HG03457 (cell line): Measurements from ENCODE around the gene CLIC5.
"Not testable (repeated sequence)": the region's sequence is repeated elsewhere in the genome, so short reads cannot be mapped to it uniquely, and the experiment has no call there.

ENCODE experiments used
- ATAC-seq: cut with Tn5 transposase; IDR thresholded peaks from one replicate; pipeline ENCODE4 v1.9.1; 2021; ENCODE audit warnings: moderate number of reproducible peaks; ENCODE audit not compliant: unreplicated experiment

CLIC5 gene

DNA sequence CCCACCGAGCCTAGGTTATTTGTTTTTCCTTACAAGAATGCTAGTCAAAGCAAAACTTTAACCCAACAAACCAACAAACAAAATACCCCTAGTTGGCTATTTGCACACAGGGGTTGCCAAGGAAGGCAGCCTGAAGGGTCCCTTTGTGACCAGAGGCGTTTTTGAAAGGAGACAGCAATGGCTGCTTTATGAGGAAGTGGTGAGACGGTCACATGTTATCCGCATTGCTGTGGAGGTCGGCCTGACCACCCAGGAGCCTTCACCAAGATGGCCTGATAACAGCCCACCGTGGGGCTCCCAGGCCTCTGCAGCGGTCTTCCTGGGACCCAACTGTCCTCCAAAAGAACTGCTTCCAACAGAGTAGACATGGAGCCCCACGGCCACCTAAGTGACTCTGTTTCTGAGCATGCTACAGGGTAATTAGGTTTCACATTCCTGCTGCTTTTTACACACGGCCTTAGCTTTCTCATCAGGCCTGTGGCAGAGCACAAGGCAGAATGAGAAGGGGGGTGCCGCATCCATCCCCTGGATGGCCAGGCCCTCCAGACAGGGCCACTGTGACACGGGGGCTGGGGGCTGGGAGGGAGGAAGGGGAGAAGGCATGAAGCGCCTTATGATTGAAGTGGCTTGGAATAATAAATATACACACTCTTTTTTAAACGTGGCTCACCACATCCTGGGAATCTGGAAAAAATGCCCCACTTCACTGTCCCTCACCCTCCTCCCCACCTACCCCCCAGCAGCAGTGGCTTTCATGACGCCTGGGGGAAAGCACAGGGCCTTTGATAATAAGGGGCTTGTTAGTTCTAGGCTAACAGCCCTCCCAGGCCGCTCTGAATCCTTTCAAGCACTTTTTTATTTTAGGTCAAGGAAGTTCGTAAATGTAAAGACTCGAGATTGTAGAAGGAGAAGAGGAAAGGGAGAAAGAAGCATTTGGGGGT is 86.0 kb downstream of the CLIC5 start:
- no peak for ATAC-seq

DNA sequence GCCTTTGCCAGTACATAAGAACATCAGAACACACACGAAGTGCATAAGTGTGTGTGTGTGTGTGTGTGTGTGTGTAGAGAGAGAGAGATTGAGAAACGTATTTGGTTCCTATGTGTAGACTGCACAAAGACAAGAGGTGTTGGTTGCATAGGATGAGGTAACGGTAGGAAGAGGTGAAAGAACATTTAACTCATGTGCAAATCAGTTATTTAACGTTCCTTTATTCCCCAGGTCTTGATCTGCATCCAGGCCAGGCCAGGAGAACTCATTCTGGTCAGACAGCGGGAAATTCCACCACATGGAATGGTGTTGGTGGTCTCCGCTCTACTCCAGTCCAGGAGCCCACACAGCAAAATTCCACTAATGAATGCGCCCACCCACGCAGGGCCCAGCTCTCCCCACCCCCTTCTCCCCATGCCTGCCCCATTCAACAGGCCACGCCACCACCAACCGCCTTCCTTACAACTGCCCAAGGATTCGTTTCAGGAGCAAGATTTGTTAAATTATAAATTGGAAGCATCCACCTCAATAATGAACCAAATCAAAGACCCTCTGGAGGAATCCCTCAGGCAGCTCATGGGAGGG is 86.8 kb downstream of the CLIC5 start:
- ATAC-seq, result no peak

DNA sequence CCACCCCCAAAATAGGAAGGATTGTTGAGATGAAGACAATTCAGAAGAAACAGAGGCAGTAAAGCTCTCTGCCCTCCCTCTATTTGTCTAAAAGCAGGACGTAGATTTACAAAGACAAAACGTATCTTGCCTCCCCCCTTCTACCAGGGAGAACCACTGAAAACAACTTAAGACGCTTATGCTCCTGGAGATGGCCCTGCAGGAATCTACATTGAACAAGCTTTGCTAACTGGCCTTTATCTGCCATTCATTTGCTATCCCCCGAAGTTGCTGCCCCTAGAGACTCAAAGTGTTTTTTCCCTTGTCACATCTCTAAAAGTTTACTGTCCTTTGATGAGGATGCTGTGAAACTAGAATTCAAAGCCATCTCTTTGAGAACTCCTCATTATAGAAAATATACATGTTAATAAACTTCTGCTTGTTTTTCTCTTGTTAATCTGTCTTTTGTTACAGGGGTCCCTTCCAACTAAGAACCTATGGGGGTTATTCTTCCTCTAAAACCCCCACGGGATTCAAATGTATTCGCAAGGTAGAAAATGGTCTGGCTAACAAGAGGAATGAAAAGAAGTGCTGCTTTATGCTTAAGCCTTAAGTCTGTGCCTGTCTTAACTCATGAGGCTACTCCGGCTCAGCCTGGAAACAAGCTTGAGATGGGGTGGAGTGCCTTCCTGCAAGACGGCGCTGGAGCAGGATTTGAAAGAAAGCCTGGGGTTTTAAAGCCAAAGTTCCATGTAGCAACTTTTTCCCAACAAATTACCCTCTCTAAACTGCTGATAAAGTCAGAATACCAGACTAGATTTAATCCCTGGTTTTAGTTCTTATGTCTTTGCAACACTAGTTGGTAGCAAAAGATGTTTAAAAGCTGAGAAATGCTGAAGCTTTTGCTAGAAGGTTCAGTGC is 88.0 kb downstream of the CLIC5 start:
- ATAC-seq, result no peak

DNA sequence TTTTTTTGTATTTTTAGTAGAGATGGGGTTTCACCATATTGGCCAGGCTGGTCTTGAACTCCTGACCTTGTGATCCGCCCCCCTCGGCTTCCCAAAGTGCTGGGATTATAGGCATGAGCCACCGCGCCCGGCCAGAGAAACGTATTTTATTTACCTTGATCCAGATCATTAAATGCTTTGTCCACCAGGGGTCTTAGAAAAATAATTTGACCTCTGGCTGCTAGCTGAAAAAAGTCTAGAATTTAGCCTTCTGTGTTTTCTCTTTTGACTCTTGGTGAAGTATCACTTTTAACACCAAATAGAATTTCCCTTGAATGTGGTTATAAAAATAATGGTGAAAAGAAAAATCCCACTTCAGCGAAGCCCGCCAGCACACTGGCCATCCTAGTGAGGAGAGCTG is 89.2 kb downstream of the CLIC5 start:
- ATAC-seq, result not testable (repeated sequence)

DNA sequence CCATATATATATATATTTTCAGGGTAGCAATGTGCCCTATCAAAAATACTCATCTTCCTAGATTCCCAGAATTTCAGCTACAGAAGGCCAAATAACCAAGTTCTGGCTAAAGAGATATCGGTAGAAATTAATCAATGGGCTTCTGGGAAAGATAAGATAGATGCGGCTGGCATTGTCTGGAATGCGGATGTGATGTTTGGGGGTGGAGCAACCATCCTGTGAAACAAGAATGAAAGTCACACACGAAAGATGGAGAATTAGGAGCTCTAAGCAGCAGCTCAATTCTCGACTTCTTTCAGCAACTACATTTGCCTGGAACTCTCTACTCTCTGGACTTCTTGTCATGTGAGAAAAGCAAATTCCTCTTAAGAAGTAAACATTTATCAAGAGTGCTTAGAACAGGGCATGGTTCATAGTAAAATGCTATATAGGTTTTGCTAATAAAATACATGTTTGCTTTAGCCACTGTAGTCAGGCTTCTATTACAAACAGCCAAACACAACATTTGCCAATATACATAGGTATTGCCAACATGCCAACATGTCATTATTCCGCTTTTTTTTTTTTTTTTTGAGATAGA is 90.8 kb downstream of the CLIC5 start:
- ATAC-seq, result no peak

DNA sequence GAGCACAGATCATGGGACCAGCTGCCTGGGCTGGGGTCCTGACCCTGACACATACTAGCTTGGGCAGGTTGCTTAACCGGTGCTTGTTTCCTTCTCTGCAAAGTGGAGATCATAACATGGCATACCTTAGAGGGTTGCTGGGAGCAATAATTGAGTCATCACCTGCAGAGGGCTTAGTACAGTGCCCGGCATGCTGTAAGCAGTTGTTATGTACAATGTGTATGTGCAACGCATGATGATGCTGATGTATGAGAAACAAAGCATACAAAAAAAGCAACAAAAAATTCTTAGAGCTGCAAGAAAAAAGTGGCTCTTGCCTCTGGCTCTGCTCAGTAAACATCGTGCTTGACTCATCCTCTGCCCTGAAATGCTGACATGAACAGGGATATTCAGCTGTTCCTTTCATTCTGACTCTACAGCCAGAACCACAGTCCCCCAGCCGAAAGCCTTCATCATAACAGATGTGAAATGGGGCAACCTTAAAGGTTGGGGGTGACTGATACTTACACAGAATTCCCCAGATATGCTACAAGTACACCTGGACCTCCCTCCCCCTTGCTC is 91.7 kb downstream of the CLIC5 start:
- no peak for ATAC-seq

DNA sequence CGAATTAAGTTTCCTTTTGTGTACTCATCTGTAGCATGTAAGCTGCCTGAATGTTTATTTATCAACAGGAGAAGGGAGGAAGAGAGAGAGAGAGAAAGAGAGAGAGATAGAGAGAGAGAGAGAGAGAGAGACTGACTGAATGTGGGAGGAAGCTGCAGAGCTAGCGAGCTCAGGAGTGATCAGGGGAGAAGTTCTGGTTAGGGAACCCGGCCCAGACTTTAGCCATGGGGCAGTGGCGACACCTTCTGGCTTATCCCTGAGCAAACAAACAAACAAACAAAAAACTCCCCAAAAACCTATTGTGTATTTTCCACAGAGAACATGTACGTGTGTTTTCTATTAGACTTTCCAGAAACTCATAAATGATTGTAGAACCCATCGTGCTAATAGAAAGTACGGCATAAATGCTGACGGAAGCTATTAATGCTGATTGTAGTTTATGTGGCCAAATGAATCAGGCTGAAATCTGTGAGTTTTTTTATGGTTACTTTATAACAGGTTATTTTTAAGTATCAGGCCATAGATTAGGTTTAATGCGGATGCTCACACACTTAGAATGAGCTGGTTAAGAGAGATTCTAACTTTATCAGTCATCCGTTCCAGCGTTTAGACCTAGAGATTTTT is 92.8 kb downstream of the CLIC5 start:
- ATAC-seq, result no peak

DNA sequence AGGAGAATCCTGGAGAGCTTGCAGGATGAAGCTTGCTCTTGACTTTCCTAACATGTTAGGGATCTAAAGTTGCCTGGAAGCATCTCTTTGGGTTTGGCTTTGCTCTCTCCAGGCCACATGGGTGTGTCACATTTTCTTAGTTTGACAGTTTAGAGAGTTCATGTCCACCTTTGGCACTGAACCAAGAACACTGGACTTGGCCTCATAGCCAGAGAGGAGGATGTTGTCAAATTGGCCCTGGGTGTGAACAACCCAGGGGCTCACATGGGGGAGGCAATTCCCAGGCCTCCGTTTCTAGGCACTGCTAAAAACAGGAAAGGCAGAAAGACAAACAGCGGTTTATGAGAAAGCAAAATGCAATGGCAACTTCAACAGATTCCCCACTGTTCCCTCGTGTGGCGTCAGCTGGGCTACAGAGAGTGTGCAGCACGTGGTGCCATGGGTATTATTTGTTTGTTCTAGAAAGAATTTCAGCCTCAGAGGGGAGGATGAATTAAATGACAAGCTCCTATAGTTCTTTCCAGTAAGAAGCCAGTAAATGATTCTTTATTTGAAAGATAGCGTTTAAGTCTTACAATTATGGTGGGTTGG is 93.9 kb downstream of the CLIC5 start:
- ATAC-seq, result no peak

DNA sequence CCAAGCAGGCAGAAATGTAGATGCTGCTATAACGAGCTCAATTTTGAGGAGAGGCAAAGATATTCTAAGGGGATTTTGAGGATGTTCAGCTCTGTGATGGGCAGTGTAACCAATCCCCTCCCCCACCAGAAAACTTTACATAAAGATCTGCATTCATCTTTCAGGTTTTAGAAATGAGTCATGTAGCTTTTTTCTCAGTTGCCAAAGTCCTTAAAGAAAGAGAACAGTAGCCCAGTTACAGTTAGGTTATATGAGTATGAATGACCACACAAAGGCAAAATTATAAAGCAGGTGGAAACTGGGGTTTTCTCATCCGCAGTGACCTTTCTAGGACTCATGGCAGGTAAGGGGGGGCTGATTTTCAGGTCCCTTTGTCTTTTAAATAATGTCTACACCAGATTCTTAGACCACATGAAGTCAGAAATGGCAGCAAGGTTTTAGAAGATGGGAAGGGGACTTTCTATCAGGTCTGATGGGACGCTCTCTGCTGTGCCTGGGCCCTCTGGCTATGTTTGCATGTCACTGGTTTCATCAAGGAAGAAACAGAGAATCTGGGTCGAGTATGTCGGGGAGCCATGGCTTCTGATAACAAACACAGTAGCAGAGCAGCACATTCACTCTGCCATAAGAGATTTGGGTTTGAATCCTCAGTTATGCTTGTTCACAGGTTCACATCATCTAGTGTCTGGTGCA is 94.7 kb downstream of the CLIC5 start:
- ATAC-seq, result no peak

DNA sequence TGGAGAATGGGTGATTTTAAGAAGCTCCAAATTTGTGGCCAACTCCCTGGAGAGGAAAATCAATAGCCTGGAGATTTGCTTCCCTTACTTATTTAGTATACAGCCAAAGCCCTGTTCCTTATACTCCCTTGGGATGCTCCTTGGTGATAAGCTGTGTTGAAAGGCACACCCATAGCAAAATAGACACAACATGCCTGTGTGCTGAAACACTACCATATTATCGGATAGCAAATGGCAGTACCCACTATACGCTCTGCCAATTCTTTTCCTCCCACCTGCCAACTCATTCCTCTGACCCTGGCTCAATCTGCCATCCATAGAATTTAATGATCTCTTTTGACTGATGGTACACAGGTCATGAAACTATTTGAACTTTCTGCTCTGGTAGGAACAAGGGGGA is 98.2 kb downstream of the CLIC5 start:
- no peak for ATAC-seq

DNA sequence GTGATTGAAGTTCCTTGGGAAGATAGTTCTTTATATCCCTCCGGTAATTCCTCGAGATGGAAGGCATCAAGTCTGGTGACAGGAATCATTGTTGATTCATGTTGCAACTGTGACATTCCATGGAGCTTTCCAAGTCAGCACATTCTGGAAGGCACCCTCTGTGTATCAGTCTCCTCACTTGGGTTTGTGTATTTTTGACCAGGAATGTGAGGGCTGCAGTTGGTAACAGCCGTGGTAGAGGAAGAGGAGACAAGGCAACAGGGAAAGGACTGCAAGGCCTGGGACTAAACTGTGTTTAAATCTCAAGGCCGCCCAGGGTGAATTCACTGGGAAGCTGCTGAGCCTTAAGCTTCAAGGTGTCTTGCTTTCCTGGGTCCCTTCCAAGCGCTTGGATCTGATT is 99.0 kb downstream of the CLIC5 start:
- ATAC-seq, result no peak

DNA sequence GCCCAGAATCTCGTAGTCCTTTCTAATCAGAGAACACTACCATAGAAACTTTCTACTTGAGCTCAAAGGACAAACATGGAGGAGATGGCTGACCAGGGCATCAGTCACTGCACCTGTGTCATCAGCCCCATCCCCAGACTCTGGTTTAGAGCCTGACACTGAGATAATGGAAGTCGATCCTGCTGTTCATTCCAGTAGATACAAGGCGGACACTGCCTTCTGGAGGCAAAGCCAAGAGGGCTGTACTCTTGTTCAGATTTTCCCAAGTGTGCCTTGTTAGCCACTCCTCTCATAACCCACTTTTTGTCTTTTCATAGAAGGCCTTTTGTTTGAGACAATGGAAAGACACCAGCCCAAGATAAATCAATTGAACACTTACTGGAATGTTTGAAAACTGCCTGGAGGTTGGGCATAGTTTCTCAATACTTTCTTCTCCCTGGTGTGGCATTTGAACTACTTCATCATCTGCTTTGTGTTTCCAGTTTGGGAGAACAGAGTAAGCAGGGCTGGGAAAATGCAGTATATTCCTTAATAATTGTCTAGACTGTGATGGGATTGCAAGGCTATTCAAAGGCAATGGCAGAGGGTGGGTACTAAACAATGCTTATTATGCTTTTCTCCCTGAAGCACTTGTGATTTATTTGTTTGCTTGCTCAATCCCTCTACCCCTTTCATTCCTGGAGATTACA is 99.7 kb downstream of the CLIC5 start:
- ATAC-seq, result no peak

DNA sequence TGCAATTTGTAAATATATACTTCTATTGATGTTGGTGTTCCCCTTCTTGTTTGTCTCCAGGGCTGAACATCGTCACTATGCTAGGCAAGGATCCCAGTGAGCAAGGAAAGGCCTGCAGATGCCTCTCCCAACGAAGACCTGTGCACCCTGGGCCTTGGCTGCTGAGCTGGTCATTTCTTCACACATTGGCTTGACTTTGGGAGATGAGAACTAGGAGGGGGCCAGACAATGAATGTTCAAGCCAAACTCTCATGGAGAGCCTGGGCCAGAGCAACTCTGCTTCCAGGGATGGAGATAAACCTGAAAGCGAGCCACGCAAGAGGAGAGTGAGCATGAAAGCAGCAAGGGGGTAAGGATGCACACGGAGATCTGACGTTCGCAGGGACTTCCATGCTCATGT is 104.0 kb downstream of the CLIC5 start:
- no peak for ATAC-seq

DNA sequence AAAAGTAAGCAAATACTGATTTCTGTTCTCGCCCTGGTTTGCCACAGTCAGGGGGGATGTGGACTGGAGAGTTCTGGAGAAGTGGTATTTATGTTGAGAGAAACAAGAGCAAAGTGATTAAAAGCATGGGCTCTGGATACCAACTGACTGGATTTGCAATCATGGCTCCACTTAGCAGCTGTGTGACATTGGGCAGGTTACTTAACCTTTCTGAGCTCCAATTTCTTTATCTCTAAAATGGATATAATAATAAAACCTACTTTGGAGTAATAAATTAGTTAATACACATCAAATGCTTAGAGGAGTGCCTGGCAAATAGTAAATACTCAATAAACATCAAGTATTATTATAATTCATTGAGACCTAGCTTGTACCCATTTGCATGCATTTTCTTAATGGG is 111.7 kb downstream of the CLIC5 start:
- ATAC-seq, result no peak

DNA sequence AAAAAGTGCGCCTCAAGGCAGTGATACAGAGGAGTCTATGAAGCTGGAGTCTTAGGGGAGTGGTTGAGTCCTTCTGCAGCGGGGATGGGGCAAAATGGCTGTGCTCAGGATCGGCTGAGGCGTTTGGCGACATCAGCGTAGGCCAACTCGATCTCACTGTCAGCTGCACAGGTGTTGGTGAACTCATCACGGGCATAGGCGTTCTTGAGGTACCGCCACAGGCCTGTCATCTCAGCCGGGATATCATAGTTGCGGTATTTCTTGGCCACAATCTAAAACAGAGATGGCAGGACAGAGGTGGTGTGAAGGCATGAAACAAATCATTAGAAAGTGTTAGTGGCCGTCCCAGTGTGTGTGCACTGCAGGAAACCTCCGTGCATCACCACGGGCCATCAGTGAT is 112.7 kb downstream of the CLIC5 start:
- no peak for ATAC-seq

DNA sequence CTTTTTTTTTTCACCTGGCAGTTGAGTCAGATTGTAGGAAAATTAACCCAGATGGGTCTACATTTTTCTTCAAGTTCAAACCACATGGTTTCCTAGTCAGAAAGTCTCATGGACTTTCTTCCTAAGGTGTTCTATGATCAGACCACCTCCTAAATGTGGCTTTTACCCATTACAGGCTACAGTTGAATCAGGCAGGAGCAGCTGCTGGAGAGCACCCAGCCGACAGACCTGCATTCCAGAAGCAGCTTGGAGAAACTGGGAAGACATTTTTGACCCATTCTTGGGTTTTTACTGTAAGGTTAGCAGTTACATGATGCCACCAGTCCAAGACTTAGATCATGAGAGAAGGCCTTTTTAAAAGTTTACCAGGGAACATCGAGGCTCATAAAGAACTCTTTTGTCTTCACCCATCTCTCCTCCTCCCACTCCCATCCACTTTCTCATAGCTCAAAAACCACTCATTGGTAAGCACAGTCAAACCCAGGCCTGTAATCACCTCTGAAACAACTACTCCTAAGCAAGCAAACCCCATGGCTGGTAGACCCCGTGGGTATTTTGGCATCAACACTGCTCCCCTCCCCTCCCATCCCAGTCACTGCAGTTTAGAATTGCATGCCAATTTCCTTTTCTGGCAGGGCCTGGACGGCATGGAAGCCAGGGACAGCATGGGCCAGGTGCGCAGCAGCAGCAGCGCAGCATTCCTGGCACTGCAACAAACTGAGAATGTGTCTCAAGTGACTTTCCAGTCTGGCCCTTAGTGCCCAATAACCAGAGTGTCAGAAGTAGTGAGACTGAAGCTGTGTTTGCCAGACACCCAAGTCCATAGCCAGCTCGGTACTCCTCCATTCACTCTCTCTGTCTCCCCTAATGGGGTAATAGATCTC is 113.7 kb downstream of the CLIC5 start:
- ATAC-seq, result no peak

DNA sequence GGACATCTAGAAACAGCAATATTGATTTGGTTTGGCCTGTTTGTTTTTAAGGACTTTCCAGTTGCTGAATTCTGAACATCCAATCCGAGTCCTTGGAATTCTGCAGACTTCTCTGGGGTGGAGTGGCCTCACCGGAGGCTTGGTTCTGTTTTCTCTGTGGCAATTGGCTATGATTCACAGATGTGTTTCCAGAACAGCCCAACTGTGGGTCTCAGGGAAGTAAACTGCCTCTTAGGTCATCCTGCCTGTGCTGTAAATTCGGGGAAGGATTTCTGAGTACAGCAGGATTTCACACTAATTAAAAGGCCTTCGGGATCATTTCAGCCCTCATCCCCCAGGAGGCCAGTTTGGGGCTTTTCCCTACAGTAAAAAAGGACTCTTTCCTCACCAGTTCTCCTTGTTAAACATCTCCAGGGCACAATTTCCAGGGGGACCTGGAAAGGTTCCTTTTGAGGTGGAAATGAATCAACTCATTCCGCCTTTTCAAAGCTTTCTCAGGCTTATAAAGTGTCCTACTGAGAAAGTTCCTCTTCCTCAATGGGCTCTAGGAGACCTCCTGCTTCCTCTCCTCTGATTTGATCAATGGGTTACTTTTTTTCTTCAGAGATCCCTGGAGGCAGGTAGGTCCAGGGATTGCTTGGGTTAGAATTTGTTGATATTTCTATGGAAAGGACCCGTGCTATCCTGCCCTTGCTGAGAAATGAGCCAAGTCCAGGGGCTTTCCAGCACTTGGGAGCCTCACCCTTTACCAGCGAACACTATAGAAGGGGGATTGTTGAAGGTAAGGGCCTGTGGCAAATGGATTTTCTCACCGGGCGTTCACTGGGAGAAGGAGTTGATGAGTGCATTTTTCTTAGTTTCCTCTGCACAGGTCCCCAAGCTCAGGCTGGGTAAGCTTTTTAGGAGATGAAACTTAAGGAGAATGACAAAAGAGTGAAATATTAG is 114.6 kb downstream of the CLIC5 start:
- no peak for ATAC-seq
